Thoracic aorta (tissue), 2 donors: ENCODE results near the gene FGGY. TPM values are rescaled to one million over a fixed set of nuclear protein-coding genes. Genes with fewer than 3 reads are reported as not detected.

Experiments
- ATAC-seq: fragments of 150-250 bp; one replicate; pipeline ENCODE4 v1.8.0; 2017; ENCODE audit warnings: low read depth; ENCODE audit not compliant: insufficient number of reproducible peaks, low FRiP score
- DNase-seq: peaks from one replicate; pipeline ENCODE4 v3.0.0-alpha.2; 2020; ENCODE audit warnings: low spot score
- H3K27ac ChIP-seq, 2 donors: fragments of 200-600 bp; sonication (generic); 1 replicate in 1 of 2; 2 replicates in 1 of 2; pipeline ENCODE4 v1.5.1; 2016; ENCODE audit warnings: mild to moderate bottlenecking in 2 of 2, moderate library complexity in 2 of 2
- H3K27me3 ChIP-seq: fragments of 200-600 bp; sonication (generic); replicated peaks from 2 replicates; pipeline ENCODE4 v1.6.0; 2016; ENCODE audit warnings: mild to moderate bottlenecking; ENCODE audit not compliant: insufficient read depth
- H3K36me3 ChIP-seq: fragments of 200-600 bp; sonication (generic); one replicate; pipeline ENCODE4 v1.5.1; 2016
- H3K4me1 ChIP-seq, 2 donors: fragments of 200-600 bp; sonication (generic); 1 replicate in 1 of 2; 2 replicates in 1 of 2; pipeline versions ENCODE4 v1.5.1 to v1.6.0; 2016; ENCODE audit warnings: low read depth in 2 of 2, mild to moderate bottlenecking in 1 of 2; ENCODE audit not compliant: control insufficient read depth in 1 of 2
- H3K4me3 ChIP-seq: fragments of 200-600 bp; sonication (generic); 2 replicates; pipeline ENCODE4 v1.5.1; 2016; ENCODE audit warnings: mild to moderate bottlenecking
- H3K9me3 ChIP-seq: fragments of 200-600 bp; sonication (generic); 2 replicates; pipeline ENCODE4 v1.5.1; 2016
- total RNA-seq, 2 donors: library from RNA; depleted of rRNA; stranded (reverse); fragments of >200 nt; gene quantifications; one replicate each; pipeline versions ENCODE4 v1.1.0 to v1.2.3, GENCODE V29; 2016
- TF ChIP-seq, protein P1 (sequence below): fragments of 200-600 bp; sonication (generic); IDR thresholded peaks from one replicate; pipeline ENCODE4 v1.5.1; 2019; ENCODE audit warnings: antibody characterized with exemption

FGGY gene
- total RNA-seq, 2 donors from 2014 or later = 6.5 to 9.9 TPM

- ATAC-seq (no peak), DNase-seq (no peak)
- Histone ChIP-seq H3K36me3 (no peaks in the 10 kb centered on the region), H3K4me3 (no peak overlapping the region), H3K27ac (no peak overlapping the region), H3K9me3 (no peaks in the 10 kb centered on the region), H3K4me1 (peaks cover 0 to 14% of the 10 kb centered on the region in 2 donors), H3K27me3 (no peaks in the 10 kb centered on the region)
- TF ChIP-seq, protein P1, sequence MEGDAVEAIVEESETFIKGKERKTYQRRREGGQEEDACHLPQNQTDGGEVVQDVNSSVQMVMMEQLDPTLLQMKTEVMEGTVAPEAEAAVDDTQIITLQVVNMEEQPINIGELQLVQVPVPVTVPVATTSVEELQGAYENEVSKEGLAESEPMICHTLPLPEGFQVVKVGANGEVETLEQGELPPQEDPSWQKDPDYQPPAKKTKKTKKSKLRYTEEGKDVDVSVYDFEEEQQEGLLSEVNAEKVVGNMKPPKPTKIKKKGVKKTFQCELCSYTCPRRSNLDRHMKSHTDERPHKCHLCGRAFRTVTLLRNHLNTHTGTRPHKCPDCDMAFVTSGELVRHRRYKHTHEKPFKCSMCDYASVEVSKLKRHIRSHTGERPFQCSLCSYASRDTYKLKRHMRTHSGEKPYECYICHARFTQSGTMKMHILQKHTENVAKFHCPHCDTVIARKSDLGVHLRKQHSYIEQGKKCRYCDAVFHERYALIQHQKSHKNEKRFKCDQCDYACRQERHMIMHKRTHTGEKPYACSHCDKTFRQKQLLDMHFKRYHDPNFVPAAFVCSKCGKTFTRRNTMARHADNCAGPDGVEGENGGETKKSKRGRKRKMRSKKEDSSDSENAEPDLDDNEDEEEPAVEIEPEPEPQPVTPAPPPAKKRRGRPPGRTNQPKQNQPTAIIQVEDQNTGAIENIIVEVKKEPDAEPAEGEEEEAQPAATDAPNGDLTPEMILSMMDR = no peak
These were observed 155.1 kb downstream of the FGGY start for GRCh38 chr1:59452026-59452425.

- DNase-seq (no peak), ATAC-seq (no peak)
- no peaks in the 10 kb centered on the region for H3K27me3 ChIP-seq
- H3K27ac ChIP-seq = no peak overlapping the region
- H3K4me1 ChIP-seq = peaks cover 0 to 9% of the 10 kb centered on the region in 2 donors
- no peak overlapping the region for H3K4me3 ChIP-seq
- H3K36me3 ChIP-seq = no peaks in the 10 kb centered on the region
- no peaks in the 10 kb centered on the region for H3K9me3 ChIP-seq
- TF ChIP-seq, protein P1 = no peak
These were observed 155.7 kb downstream of the FGGY start for GRCh38 chr1:59452559-59452958.

DNA sequence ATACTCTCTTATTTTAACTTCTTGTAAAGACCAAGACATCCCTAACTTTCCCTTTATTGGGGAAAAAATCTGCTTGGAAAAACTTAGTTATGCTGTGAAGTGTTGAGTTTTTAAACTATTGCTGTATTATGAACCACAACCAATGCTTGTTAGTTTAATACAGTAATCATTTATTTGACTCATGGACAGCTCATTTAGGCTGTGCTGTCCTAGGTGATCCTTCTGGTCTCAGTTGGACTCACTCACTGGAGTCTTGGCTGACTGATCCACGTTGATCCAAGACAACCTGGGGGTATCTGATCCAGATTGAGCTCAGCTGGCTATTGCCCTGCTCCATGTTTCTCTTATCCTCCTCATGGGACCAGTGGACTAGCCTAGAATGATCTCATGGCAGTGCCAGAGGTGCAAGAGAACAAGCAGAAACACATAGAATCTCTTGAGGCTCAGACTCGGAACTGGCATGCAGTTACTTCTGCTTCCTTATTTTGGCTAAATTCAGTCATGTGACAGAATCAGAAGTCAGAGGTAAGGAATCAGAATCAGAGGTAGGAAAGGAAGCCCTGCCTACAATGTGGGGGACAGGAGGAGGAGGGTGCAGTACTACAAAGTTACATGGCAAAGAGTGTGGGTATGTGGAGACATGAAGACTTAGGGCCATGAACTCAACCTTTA, 156.5 kb downstream of the FGGY start:
- Histone ChIP-seq H3K4me1 (peaks cover 0 to under 1% of the 10 kb centered on the region in 2 donors), H3K4me3 (no peak overlapping the region), H3K27me3 (no peaks in the 10 kb centered on the region), H3K27ac (no peak overlapping the region), H3K36me3 (no peaks in the 10 kb centered on the region), H3K9me3 (no peaks in the 10 kb centered on the region)
- no peak for DNase-seq
- no peak for ATAC-seq
- TF ChIP-seq, protein P1 = no peak

- TF ChIP-seq, protein P1 = no peak
- no peaks in the 10 kb centered on the region for H3K27me3 ChIP-seq
- H3K27ac ChIP-seq = no peak overlapping the region
- H3K4me3 ChIP-seq = no peak overlapping the region
- no peaks in the 10 kb centered on the region for H3K9me3 ChIP-seq
- H3K4me1 ChIP-seq = no peaks in the 10 kb centered on the region
- DNase-seq (no peak), ATAC-seq (no peak)
- H3K36me3 ChIP-seq = no peaks in the 10 kb centered on the region
These were observed 158.3 kb downstream of the FGGY start for GRCh38 chr1:59455206-59455605.

DNA sequence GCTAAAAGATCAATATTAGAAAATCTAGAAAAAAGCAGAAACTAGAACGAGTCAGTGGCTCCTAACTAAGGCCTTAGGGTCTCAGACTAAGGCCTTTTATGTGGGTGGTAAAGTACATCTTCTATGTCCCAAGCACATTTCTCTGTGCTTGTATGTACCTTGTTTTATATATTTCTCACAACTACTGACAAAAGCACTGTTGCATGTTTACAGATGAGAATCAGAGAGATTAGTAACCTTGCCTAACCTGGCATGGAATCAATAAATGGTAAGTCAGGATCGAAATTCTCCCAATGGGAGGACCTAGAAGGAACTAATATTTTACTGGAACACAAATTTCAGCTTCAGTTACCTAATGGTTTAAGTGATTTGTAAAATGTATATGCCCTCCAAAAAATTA, 160.9 kb downstream of the FGGY start:
- ATAC-seq (no peak), DNase-seq (no peak)
- H3K36me3 ChIP-seq = no peaks in the 10 kb centered on the region
- TF ChIP-seq, protein P1 = no peak
- no peaks in the 10 kb centered on the region for H3K4me1 ChIP-seq
- H3K9me3 ChIP-seq = no peaks in the 10 kb centered on the region
- no peak overlapping the region for H3K27ac ChIP-seq
- no peak overlapping the region for H3K4me3 ChIP-seq
- H3K27me3 ChIP-seq = no peaks in the 10 kb centered on the region
